A549 (cell line): ENCODE data around the gene PSME3IP1.

ENCODE experiments used
- CTCF ChIP-seq: fragments of >200 bp; sonication (Bioruptor Twin); formaldehyde crosslinking; IDR thresholded peaks from 3 replicates; pipeline ENCODE4 v1.5.1; 2016
- RAD21 ChIP-seq, 2 experiments: fragments of >200 bp in 1 of 2; sonication (Bioruptor Twin) in 1 of 2; formaldehyde crosslinking in 1 of 2; IDR thresholded peaks in 1 of 2; conservative IDR thresholded peaks in 1 of 2; 2 replicates in 1 of 2; 3 replicates in 1 of 2; pipeline ENCODE4 v1.6.1; 2012 to 2018; ENCODE audit warnings: inconsistent platforms in 1 of 2
- SMC3 ChIP-seq: fragments of >200 bp; sonication (Bioruptor Twin); formaldehyde crosslinking; IDR thresholded peaks from 3 replicates; pipeline ENCODE4 v1.6.1; 2018; ENCODE audit warnings: inconsistent platforms

- TF ChIP-seq CTCF (no peak), SMC3 (no peak), RAD21 (conservative IDR thresholded peaks at IDR 0.05 in 1 of 2, IDR thresholded peaks at IDR 0.05 in 1 of 2) (no peak)
Observed at GRCh38 chr16:57126411-57126810, 59.4 kb downstream of the PSME3IP1 start.
